Esophagus muscularis mucosa (tissue), 4 donors: ENCODE measurements around the gene FAM107B. TPM values are rescaled to one million over a fixed set of nuclear protein-coding genes. Genes with fewer than 3 reads are reported as not detected.

Experiments used
- DNase-seq: peaks from one replicate; pipeline ENCODE4 v3.0.0-alpha.2; 2017; ENCODE audit errors: extremely low spot score
- H3K27ac ChIP-seq, 4 donors: fragments of 200-600 bp; sonication (generic); replicated peaks in 1 of 4; 1 replicate in 3 of 4; 2 replicates in 1 of 4; pipeline ENCODE4 v1.5.1; 2016 to 2019; ENCODE audit warnings: mild to moderate bottlenecking in 1 of 4
- H3K27me3 ChIP-seq, 4 donors: fragments of 200-600 bp; sonication (generic); one replicate each; pipeline versions ENCODE4 v1.5.1 to v1.6.0; 2016 to 2019
- H3K36me3 ChIP-seq, 4 donors: fragments of 200-600 bp; sonication (generic); one replicate each; pipeline ENCODE4 v1.5.1; 2016 to 2019
- H3K4me1 ChIP-seq, 4 donors: fragments of 200-600 bp; sonication (generic); one replicate each; pipeline ENCODE4 v1.5.1; 2016 to 2019
- H3K4me3 ChIP-seq, 4 donors: fragments of 200-600 bp; sonication (generic); 1 replicate in 2 of 4; 2 replicates in 2 of 4; pipeline ENCODE4 v1.5.1; 2016 to 2019; ENCODE audit warnings: mild to moderate bottlenecking in 4 of 4, moderate library complexity in 1 of 4
- H3K9me3 ChIP-seq, 4 donors: fragments of 200-600 bp; sonication (generic); 1 replicate in 3 of 4; 2 replicates in 1 of 4; pipeline ENCODE4 v1.5.1; 2016 to 2019
- EP300 ChIP-seq: sonication (generic); formaldehyde crosslinking; IDR thresholded peaks from one replicate; pipeline ENCODE4 v1.6.1; 2017; ENCODE audit warnings: antibody characterized with exemption
- POLR2A ChIP-seq: fragments of 450-650 bp; IDR thresholded peaks from one replicate; pipeline ENCODE4 v1.6.1; 2017; ENCODE audit warnings: antibody characterized with exemption, moderate library complexity, mild to moderate bottlenecking, low read depth
- POLR2AphosphoS5 ChIP-seq, 2 donors: sonication (generic); formaldehyde crosslinking; IDR thresholded peaks; one replicate each; pipeline ENCODE4 v1.6.1; 2017; ENCODE audit warnings: antibody characterized with exemption in 2 of 2
- WGBS: methylation state at CpG from one replicate; pipeline ENCODE4 v1.1.5; 2018; 5-methylcytosine and 5-hydroxymethylcytosine counted together
- intact Hi-C: fragments of 100-400 bp; cut with DNase I; formaldehyde crosslinking; loops from one replicate; pipeline ENCODE4 v1.15.1; 2023
- total RNA-seq, 4 donors: library from RNA; depleted of rRNA; stranded (reverse); fragments of >200 nt; gene quantifications; one replicate each; pipeline versions ENCODE4 v1.1.0 to v1.2.1, GENCODE V29; 2016
- TF ChIP-seq, protein P1 (sequence below), 3 experiments: fragments of 200-600 bp in 2 of 3; fragments of 450-650 bp in 1 of 3; sonication (generic) in 2 of 3; IDR thresholded peaks; one replicate each; pipeline ENCODE4 v1.5.1; 2017 to 2019; ENCODE audit warnings: antibody characterized with exemption in 3 of 3, mild to moderate bottlenecking in 2 of 3, moderate library complexity in 1 of 3

FAM107B gene
- total RNA-seq, 4 donors from 2014 or later: 7.5 to 14.1 (median 9.4) TPM

DNA sequence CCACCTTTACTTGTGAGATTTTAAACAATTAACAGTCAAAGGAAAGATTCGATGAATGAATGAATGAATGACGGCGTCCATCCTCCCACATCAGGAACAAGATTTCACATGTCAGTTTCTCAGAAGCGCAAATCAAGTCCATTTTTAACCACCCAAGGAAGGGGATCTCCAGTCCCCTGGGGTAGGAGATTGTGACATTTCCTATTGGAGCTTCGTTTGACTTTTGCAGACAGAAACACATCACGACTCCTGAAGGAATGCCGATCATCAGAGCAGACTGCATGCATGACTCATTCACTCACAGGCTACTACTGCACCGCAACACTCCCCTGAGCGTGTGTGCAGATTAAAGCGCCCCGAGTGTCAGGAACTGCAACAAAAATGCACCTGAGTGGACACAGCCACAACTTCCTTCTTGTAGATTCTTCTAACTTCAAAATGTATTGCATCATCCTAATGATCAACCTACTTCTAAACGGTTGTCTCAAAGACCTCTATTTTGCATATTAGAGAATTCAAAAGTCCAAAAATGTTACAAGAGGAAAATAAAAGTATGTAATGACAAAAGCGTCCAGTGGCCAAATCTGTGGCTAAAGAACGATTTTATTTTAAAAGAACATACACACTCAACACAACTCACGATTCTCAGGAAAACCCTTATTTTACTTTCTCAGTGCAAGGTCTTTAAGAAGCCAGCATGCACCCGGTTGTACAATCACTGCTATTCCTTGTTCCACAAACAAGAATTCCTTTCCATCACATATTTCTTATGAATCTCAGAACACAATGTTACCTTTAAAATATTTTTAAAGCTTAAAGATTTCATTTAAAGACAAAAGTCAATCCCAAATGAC is 172.6 kb downstream of the FAM107B start:
- intact Hi-C loops: loop anchor here (5.0 to 10.0 kb wide), 2 partner anchors 63 to 235 kb away; partner anchors contain the start of genes CDNF, HSPA14 and MSANTD7
- Histone ChIP-seq H3K36me3 (peaks cover 0 to 10% (median 2%) of the 10 kb centered on the region in 4 donors), H3K27ac (no peak overlapping the region), H3K27me3 (no peaks in the 10 kb centered on the region), H3K4me3 (peak overlapping the region in 2 of 4 donors; percentile 20 to 65), H3K4me1 (peaks cover 10 to 40% (median 19%) of the 10 kb centered on the region in 4 donors), H3K9me3 (no peaks in the 10 kb centered on the region)
- TF ChIP-seq POLR2AphosphoS5 (IDR thresholded peaks at IDR 0.05): no peak
- TF ChIP-seq, protein P1, sequence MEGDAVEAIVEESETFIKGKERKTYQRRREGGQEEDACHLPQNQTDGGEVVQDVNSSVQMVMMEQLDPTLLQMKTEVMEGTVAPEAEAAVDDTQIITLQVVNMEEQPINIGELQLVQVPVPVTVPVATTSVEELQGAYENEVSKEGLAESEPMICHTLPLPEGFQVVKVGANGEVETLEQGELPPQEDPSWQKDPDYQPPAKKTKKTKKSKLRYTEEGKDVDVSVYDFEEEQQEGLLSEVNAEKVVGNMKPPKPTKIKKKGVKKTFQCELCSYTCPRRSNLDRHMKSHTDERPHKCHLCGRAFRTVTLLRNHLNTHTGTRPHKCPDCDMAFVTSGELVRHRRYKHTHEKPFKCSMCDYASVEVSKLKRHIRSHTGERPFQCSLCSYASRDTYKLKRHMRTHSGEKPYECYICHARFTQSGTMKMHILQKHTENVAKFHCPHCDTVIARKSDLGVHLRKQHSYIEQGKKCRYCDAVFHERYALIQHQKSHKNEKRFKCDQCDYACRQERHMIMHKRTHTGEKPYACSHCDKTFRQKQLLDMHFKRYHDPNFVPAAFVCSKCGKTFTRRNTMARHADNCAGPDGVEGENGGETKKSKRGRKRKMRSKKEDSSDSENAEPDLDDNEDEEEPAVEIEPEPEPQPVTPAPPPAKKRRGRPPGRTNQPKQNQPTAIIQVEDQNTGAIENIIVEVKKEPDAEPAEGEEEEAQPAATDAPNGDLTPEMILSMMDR (IDR thresholded peaks at IDR 0.05): no peak
- TF ChIP-seq POLR2A: no peak
- WGBS: 66% methylated on average over 16 of the region's 16 CpGs
- no peak for DNase-seq

DNA sequence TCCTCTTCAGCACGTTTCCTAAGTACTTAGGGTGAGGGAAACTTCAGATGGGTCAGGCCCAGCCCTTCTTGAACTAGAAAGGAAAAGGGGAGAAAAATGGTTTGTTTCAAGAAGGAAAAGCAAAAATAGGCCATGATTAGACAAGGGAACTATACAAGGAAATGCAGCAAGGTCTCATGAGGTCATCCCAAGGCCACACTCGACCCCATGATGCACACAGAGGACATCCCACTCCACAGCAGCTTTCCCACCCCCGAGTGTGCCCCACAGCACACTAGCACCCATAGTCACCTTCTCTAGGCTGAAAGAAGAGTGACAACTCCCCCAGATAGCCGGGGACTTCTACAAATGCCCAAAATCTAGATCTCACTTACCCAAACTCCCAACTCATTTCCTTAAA is 173.4 kb downstream of the FAM107B start:
- WGBS: 77% methylated on average over 4 of the region's 4 CpGs
- Histone ChIP-seq H3K9me3 (no peaks in the 10 kb centered on the region), H3K27me3 (no peaks in the 10 kb centered on the region), H3K27ac (no peak overlapping the region), H3K4me1 (peaks cover 10 to 40% (median 19%) of the 10 kb centered on the region in 4 donors), H3K4me3 (no peak overlapping the region), H3K36me3 (peaks cover 0 to 10% (median 2%) of the 10 kb centered on the region in 4 donors)
- intact Hi-C loops: loop anchor here (5.0 to 10.0 kb wide), 2 partner anchors 63 to 236 kb away; partner anchors contain the start of genes CDNF, HSPA14 and MSANTD7
- TF ChIP-seq, protein P1 (IDR thresholded peaks at IDR 0.05): no peak
- TF ChIP-seq POLR2A: no peak
- no peak for TF ChIP-seq POLR2AphosphoS5 (IDR thresholded peaks at IDR 0.05)
- no peak for TF ChIP-seq EP300
- DNase-seq: no peak

DNA sequence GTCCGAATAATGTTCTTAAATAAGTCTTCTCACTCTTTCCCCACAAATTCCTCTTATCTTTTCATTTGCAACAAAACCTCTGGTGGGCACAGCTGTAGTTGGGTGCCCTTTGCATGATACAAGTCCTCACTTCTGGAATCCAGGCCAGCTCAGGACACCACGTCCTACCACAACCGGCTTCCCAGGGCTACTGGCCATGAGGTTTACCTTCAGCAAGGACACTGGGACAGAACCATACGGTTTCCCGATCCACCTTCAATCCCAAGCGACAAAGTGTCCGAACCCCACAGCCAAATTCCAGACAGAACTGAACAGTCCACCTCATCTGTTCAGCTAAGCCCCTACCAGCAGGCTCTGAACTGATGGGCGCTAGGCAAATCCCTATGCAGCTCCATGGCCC is 174.6 kb downstream of the FAM107B start:
- H3K36me3 ChIP-seq: peaks cover 0 to 10% (median 2%) of the 10 kb centered on the region in 4 donors
- no peak for DNase-seq
- H3K9me3 ChIP-seq: no peaks in the 10 kb centered on the region
- no peak overlapping the region for H3K27ac ChIP-seq
- no peak for TF ChIP-seq POLR2AphosphoS5 (IDR thresholded peaks at IDR 0.05)
- TF ChIP-seq POLR2A: no peak
- H3K4me1 ChIP-seq: peaks cover 5 to 35% (median 15%) of the 10 kb centered on the region in 4 donors
- no peak overlapping the region for H3K4me3 ChIP-seq
- no peaks in the 10 kb centered on the region for H3K27me3 ChIP-seq
- intact Hi-C loops: loop anchor here (5.0 to 10.0 kb wide), 2 partner anchors 65 to 237 kb away; partner anchors contain the start of genes CDNF, HSPA14 and MSANTD7
- 97% methylated on average over 8 of the region's 8 CpGs for WGBS

DNA sequence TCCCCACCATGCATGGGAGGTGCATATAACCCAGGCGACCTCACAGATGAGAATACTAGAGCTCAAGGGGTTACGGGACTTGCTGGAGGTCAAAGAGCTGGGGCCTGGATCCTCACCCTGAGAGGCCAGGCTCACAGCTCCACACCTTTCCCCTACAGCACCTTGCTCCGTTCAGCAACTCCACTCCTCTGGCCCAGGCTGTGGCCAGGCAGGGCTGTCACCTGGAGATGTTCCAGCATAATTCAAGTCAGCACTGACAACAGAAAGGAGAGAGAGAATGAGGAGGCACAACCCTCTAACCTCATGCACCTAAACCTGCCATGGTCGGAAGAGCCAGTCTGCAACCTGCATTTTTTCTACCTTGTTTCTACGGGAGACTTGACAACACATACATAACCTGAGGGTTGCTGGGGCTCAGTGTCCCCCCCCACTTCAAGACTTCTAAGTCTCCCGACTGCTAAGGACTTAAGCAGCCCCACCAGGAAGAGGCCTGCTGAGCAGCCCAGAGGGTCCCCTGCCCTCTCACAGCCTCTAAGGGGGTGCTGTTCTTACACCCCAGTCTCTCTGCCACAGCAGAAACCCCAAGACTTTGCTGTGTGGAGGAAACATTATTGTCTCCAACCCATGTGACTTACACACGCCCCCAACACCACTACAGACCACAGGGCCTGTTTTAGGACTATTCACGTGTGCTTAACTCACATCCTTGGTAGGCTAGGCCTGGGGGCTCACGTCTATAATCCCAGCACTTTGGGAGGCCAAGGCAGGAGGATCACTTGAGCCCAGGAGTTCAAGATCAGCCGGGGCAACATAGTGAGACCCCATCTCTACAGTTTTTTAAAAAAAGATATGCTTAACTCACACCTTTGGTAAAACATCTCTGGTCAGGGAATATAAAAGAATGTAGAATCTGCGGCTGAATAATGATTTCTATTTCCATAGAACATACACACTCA is 175.6 kb downstream of the FAM107B start:
- Histone ChIP-seq H3K9me3 (no peaks in the 10 kb centered on the region), H3K4me3 (no peak overlapping the region), H3K27ac (no peak overlapping the region), H3K36me3 (peaks cover 0 to 10% (median 2%) of the 10 kb centered on the region in 4 donors), H3K4me1 (peaks cover 0 to 29% (median 9%) of the 10 kb centered on the region in 4 donors), H3K27me3 (no peaks in the 10 kb centered on the region)
- TF ChIP-seq, protein P1 (IDR thresholded peaks at IDR 0.05): no peak
- TF ChIP-seq EP300 (no peak), POLR2A (no peak), POLR2AphosphoS5 (IDR thresholded peaks at IDR 0.05) (no peak)
- no peak for DNase-seq
- 91% methylated on average over 11 of the region's 11 CpGs for WGBS
- intact Hi-C loops: no loop called here
